Measurements from ENCODE around the gene PI4K2B. TPM values are rescaled to one million over a fixed set of nuclear protein-coding genes. Genes with fewer than 3 reads are reported as not detected.
"Not testable (repeated sequence)": the region's sequence is repeated elsewhere in the genome, so short reads cannot be mapped to it uniquely, and the experiment has no call there.

PI4K2B gene
- total RNA-seq, 4 donors from 2014 or later = 34.3 to 53.7 (median 49.1) TPM

DNA sequence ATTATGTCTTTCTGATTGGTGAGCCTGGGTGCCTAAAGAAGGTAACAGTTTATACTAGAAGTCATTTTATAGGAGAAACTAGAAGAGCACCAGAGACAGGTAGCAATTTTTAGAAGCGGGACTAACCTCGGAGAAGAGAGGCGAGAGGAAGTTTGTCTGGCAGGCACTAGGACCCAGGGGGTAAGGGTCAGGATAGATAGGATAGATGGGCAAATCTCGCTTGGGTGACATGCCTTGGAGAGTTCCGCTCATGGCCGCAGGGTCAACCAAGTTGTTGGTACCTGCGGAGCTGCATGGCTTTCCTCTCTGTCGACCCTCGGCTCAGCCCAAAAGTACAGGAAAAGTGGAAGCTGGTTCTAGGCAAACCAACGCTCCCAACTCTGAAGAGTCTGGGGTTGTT, 11.3 kb downstream of the PI4K2B start:
- no peaks in the 10 kb centered on the region for H3K27me3 ChIP-seq
- no peak for TF ChIP-seq POLR2A (IDR thresholded peaks at IDR 0.05)
- TF ChIP-seq, protein P1, sequence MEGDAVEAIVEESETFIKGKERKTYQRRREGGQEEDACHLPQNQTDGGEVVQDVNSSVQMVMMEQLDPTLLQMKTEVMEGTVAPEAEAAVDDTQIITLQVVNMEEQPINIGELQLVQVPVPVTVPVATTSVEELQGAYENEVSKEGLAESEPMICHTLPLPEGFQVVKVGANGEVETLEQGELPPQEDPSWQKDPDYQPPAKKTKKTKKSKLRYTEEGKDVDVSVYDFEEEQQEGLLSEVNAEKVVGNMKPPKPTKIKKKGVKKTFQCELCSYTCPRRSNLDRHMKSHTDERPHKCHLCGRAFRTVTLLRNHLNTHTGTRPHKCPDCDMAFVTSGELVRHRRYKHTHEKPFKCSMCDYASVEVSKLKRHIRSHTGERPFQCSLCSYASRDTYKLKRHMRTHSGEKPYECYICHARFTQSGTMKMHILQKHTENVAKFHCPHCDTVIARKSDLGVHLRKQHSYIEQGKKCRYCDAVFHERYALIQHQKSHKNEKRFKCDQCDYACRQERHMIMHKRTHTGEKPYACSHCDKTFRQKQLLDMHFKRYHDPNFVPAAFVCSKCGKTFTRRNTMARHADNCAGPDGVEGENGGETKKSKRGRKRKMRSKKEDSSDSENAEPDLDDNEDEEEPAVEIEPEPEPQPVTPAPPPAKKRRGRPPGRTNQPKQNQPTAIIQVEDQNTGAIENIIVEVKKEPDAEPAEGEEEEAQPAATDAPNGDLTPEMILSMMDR (IDR thresholded peaks at IDR 0.05) = no peak
- H3K27ac ChIP-seq = no peak overlapping the region
- intact Hi-C loops (cut with DNase I) = no loop called here
- H3K9me3 ChIP-seq = no peaks in the 10 kb centered on the region
- no peak for DNase-seq
- 95 to 98% methylated on average over 10 of the region's 10 CpGs for WGBS, 2 donors
- H3K36me3 ChIP-seq = no peaks in the 10 kb centered on the region
- no peak overlapping the region for H3K4me3 ChIP-seq (replicated peaks in 1 of 3)
- H3K4me1 ChIP-seq = peaks cover 24 to 47% of the 10 kb centered on the region in 2 donors

DNA sequence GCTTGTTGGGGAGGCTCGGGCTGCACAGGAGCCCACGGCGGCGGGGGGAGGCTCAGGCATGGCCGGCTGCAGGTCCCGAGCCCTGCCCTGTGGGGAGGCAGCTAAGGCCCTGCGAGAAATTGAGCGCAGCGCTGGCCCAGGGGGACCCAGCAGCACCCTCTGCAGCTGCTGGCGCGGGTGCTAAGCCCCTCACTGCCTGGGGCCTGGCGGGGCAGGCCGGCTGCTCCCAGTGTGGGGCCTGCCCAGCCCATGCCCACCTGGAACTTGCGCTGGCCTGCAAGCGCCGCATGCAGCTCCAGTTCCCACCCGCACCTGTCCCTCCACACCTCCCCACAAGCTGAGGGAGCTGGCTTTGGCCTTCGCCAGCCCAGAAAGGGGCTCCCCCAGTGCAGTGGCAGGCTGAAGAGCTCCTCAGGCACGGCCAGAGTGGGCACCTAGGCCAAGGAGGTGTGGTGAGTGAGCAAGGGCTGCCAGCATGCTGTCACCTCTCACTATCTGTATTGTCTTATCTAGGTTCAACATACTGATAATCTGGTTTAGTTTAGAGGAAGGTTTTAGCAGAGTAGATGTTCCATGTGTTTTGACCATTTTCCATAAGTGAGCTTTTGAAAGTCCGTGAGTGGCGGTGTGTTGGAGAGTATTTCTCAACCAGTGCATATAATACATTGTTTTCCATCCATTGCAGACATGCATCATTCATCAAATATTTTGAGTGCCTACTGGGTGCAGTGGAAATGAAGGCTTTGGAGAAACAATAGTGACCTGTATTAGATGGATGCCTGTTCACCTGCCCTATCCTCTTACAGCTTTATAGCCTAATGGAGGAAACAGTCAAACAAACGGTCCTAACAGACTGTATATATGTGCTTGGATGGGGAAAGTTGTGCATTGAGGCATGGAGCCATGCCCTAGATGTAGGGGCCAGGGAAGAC, 13.1 kb downstream of the PI4K2B start:
- 85 to 86% methylated on average over 3 to 12 of the region's 22 CpGs for WGBS, 2 donors
- H3K36me3 ChIP-seq = no peaks in the 10 kb centered on the region
- TF ChIP-seq POLR2A (IDR thresholded peaks at IDR 0.05) = no peak
- TF ChIP-seq, protein P1 (IDR thresholded peaks at IDR 0.05) = no peak
- no peak overlapping the region for H3K4me3 ChIP-seq (replicated peaks in 1 of 3)
- H3K4me1 ChIP-seq = peaks cover 22 to 52% of the 10 kb centered on the region in 2 donors
- H3K27me3 ChIP-seq = no peaks in the 10 kb centered on the region
- H3K9me3 ChIP-seq = no peaks in the 10 kb centered on the region
- peak overlapping the region in 2 of 3 donors; percentile 62 to 78 for H3K27ac ChIP-seq
- intact Hi-C loops (cut with DNase I) = no loop called here
- DNase-seq = peak; percentile 23 to 32

DNA sequence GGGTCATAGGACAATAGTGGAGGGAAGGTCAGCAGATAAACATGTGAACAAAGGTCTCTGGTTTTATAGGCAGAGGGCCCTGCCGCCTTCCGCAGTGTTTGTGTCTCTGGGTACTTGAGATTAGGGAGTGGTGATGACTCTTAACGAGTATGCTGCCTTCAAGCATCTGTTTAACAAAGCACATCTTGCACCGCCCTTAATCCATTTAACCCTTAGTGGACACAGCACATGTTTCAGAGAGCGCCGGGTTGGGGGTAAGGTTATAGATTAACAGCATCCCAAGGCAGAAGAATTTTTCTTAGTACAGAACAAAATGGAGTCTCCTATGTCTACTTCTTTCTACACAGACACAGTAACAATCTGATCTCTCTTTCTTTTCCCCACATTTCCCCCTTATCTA, 15.0 kb downstream of the PI4K2B start:
- DNase-seq = peak; percentile 39 to 42
- H3K36me3 ChIP-seq; H3K9me3 ChIP-seq; H3K27me3 ChIP-seq; intact Hi-C loops (cut with DNase I): not testable (repeated sequence)
- Histone ChIP-seq H3K4me1 (peaks cover 28 to 55% of the 10 kb centered on the region in 2 donors), H3K27ac (peak overlapping the region in 2 of 3 donors; percentile 0 to 89), H3K4me3 (replicated peaks in 1 of 3) (peak overlapping the region in 1 of 3 donors; percentile 27)
- WGBS, 2 donors = 60 to 61% methylated on average over 6 of the region's 6 CpGs

DNA sequence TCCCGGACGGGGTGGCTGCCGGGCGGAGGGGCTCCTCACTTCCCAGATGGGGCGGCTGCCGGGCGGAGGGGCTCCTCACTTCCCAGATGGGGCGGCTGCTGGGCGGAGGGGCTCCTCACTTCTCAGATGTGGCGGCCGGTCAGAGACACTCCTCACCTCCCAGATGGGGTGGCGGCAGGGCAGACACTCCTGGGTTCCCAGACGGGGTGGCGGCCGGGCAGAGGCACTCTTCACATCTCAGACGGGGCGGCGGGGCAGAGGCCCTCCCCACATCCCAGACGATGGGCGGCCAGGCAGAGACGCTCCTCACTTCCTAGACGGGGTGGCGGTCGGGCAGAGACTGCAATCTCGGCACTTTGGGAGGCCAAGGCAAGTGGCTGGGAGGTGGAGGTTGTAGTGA, 15.7 kb downstream of the PI4K2B start:
- 76 to 87% methylated on average over 3 to 13 of the region's 25 CpGs for WGBS, 2 donors

DNA sequence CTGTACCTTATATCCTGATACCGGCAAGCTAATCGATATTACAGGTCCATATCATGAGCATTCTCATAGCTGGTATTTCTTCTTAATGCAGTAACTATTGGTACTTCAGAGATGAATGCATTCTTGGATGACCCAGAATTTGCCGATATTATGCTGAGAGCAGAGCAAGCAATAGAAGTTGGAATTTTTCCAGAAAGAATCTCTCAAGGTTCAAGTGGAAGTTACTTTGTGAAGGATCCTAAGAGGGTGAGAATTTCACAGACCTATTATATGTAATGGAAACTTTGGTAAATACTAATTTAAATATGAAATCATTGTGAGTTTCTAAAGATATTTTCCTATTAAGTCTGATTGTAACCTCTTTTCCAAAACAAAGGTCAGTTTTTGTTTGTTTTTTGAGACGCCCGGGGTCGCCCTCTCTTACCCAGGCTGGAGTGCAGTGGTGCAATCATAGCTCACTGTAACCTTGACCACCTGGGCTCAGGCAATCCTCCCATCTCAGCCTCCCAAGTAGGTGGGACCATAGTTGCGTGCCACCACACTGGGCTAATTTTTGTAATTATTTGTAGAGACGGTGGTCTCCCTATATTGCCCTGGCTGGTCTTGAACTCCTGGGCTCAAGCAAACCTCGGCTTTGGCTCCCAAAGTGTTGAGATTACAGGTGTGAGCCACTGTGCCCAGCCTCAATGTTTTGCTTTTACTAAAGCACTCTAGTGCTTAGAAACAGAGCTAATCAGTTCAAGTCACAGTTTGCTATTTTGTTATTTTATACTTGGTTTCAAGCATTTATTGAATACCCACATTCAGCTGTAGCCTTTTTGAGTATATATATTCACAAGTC, 18.6 kb downstream of the PI4K2B start:
- H3K27me3 ChIP-seq = no peaks in the 10 kb centered on the region
- peaks cover 6 to 10% of the 10 kb centered on the region in 2 donors for H3K36me3 ChIP-seq
- no peaks in the 10 kb centered on the region for H3K9me3 ChIP-seq
- intact Hi-C loops (cut with DNase I) = no loop called here
- no peak overlapping the region for H3K4me3 ChIP-seq (replicated peaks in 1 of 3)
- WGBS, 2 donors = 48 to 50% methylated on average over 9 of the region's 9 CpGs
- peaks cover 24 to 55% of the 10 kb centered on the region in 2 donors for H3K4me1 ChIP-seq
- peak overlapping the region; percentile 89 to 96 (median 92) for H3K27ac ChIP-seq
- peak; percentile 69 to 71 for DNase-seq
- TF ChIP-seq, protein P1 (IDR thresholded peaks at IDR 0.05) = no peak
- TF ChIP-seq POLR2A (IDR thresholded peaks at IDR 0.05) = no peak

More for the DNA sequence above, 15.7 kb downstream of the PI4K2B start:
- H3K27me3 ChIP-seq; H3K36me3 ChIP-seq; intact Hi-C loops (cut with DNase I); H3K9me3 ChIP-seq: not testable (repeated sequence)
- H3K4me3 ChIP-seq (replicated peaks in 1 of 3) = peak overlapping the region in 1 of 3 donors; percentile 27
- H3K4me1 ChIP-seq = peaks cover 29 to 61% of the 10 kb centered on the region in 2 donors
- DNase-seq = peak in 1 of 2 donors; percentile 26
- peak overlapping the region; percentile 52 to 96 (median 89) for H3K27ac ChIP-seq
